ENCODE measurements around the gene CMA1. TPM values are rescaled to one million over a fixed set of nuclear protein-coding genes. Genes with fewer than 3 reads are reported as not detected.
"Not testable (repeated sequence)": the region's sequence is repeated elsewhere in the genome, so short reads cannot be mapped to it uniquely, and the experiment has no call there.

The CMA1 gene
- total and polyA plus RNA-seq, 2 experiments from 2014 or later = not detected

GRCh38 chr14:24534286-24534685, 26.2 kb upstream of the CMA1 start (continued):
- TF ChIP-seq REST (IDR thresholded peaks at IDR 0.05; ENCODE audit: unreplicated experiment) = no peak
- TF ChIP-seq, protein P1, sequence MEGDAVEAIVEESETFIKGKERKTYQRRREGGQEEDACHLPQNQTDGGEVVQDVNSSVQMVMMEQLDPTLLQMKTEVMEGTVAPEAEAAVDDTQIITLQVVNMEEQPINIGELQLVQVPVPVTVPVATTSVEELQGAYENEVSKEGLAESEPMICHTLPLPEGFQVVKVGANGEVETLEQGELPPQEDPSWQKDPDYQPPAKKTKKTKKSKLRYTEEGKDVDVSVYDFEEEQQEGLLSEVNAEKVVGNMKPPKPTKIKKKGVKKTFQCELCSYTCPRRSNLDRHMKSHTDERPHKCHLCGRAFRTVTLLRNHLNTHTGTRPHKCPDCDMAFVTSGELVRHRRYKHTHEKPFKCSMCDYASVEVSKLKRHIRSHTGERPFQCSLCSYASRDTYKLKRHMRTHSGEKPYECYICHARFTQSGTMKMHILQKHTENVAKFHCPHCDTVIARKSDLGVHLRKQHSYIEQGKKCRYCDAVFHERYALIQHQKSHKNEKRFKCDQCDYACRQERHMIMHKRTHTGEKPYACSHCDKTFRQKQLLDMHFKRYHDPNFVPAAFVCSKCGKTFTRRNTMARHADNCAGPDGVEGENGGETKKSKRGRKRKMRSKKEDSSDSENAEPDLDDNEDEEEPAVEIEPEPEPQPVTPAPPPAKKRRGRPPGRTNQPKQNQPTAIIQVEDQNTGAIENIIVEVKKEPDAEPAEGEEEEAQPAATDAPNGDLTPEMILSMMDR (conservative IDR thresholded peaks at IDR 0.05; ENCODE audit: low read depth in 2 of 2) = no peak
- TF ChIP-seq EZH2phosphoT487 (IDR thresholded peaks at IDR 0.05; ENCODE audit: unreplicated experiment) = no peak
- TF ChIP-seq NANOG (IDR thresholded peaks at IDR 0.05; ENCODE audit: borderline replicate concordance) = no peak
- no peak for TF ChIP-seq JUNB (IDR thresholded peaks at IDR 0.05; ENCODE audit: unreplicated experiment)
- no peak for TF ChIP-seq STAT1 (IDR thresholded peaks at IDR 0.05; ENCODE audit: unreplicated experiment)

- H3K36me3 Mint-ChIP-seq (ENCODE audit: low read depth); H3K27ac Mint-ChIP-seq; H3K36me3 ChIP-seq (ENCODE audit: insufficient read depth); DNase-seq (ENCODE audit: low spot score); H3K27ac ChIP-seq (ENCODE audit: low read depth); H3F3A ChIP-seq (replicated peaks; ENCODE audit: low read depth); H3K4me1 ChIP-seq (ENCODE audit: insufficient read depth); H4K20me1 ChIP-seq (replicated peaks; ENCODE audit: insufficient read depth); H3K27me3 Mint-ChIP-seq (ENCODE audit: insufficient read depth, low read depth, poor library complexity); H3K4me3 Mint-ChIP-seq; H3K4me1 Mint-ChIP-seq; H3K79me2 ChIP-seq (replicated peaks; ENCODE audit: insufficient read depth); H3K9me2 ChIP-seq (ENCODE audit: insufficient read depth); ATAC-seq; H3K27me3 ChIP-seq (ENCODE audit: insufficient read depth): not testable (repeated sequence)
- Histone ChIP-seq H3K4me2 (peak overlapping the region; percentile 28; the same call in 1 of the 2 replicates), H2AFZ (peak overlapping the region; percentile 70), H3K4me3 (peak overlapping the region; percentile 23; the same call in 1 of the 2 replicates)
- peaks cover 13% of the 10 kb centered on the region; the same call in 2 of the 3 replicates for H3K9me3 Mint-ChIP-seq
These were observed 18.0 kb upstream of the CMA1 start for GRCh38 chr14:24525877-24526620.

- Mint-ChIP-seq H3K27me3 (ENCODE audit: insufficient read depth, low read depth, poor library complexity) (peaks cover 3% of the 10 kb centered on the region), H3K4me3 (no peak overlapping the region), H3K4me1 (no peaks in the 10 kb centered on the region), H3K27ac (no peak overlapping the region), H3K36me3 (ENCODE audit: low read depth) (no peaks in the 10 kb centered on the region), H3K9me3 (no peaks in the 10 kb centered on the region)
- Histone ChIP-seq H2AFZ (no peak overlapping the region), H3K36me3 (ENCODE audit: insufficient read depth) (no peaks in the 10 kb centered on the region), H3K27ac (ENCODE audit: low read depth) (no peak overlapping the region), H4K20me1 (replicated peaks; ENCODE audit: insufficient read depth) (no peaks in the 10 kb centered on the region), H3K9me2 (ENCODE audit: insufficient read depth) (no peaks in the 10 kb centered on the region), H3K4me1 (ENCODE audit: insufficient read depth) (no peaks in the 10 kb centered on the region), H3K79me2 (replicated peaks; ENCODE audit: insufficient read depth) (no peaks in the 10 kb centered on the region), H3K27me3 (ENCODE audit: insufficient read depth) (no peaks in the 10 kb centered on the region), H3K4me2 (no peak overlapping the region), H3K4me3 (no peak overlapping the region), H3F3A (replicated peaks; ENCODE audit: low read depth) (no peaks in the 10 kb centered on the region)
- TF ChIP-seq, protein P2, sequence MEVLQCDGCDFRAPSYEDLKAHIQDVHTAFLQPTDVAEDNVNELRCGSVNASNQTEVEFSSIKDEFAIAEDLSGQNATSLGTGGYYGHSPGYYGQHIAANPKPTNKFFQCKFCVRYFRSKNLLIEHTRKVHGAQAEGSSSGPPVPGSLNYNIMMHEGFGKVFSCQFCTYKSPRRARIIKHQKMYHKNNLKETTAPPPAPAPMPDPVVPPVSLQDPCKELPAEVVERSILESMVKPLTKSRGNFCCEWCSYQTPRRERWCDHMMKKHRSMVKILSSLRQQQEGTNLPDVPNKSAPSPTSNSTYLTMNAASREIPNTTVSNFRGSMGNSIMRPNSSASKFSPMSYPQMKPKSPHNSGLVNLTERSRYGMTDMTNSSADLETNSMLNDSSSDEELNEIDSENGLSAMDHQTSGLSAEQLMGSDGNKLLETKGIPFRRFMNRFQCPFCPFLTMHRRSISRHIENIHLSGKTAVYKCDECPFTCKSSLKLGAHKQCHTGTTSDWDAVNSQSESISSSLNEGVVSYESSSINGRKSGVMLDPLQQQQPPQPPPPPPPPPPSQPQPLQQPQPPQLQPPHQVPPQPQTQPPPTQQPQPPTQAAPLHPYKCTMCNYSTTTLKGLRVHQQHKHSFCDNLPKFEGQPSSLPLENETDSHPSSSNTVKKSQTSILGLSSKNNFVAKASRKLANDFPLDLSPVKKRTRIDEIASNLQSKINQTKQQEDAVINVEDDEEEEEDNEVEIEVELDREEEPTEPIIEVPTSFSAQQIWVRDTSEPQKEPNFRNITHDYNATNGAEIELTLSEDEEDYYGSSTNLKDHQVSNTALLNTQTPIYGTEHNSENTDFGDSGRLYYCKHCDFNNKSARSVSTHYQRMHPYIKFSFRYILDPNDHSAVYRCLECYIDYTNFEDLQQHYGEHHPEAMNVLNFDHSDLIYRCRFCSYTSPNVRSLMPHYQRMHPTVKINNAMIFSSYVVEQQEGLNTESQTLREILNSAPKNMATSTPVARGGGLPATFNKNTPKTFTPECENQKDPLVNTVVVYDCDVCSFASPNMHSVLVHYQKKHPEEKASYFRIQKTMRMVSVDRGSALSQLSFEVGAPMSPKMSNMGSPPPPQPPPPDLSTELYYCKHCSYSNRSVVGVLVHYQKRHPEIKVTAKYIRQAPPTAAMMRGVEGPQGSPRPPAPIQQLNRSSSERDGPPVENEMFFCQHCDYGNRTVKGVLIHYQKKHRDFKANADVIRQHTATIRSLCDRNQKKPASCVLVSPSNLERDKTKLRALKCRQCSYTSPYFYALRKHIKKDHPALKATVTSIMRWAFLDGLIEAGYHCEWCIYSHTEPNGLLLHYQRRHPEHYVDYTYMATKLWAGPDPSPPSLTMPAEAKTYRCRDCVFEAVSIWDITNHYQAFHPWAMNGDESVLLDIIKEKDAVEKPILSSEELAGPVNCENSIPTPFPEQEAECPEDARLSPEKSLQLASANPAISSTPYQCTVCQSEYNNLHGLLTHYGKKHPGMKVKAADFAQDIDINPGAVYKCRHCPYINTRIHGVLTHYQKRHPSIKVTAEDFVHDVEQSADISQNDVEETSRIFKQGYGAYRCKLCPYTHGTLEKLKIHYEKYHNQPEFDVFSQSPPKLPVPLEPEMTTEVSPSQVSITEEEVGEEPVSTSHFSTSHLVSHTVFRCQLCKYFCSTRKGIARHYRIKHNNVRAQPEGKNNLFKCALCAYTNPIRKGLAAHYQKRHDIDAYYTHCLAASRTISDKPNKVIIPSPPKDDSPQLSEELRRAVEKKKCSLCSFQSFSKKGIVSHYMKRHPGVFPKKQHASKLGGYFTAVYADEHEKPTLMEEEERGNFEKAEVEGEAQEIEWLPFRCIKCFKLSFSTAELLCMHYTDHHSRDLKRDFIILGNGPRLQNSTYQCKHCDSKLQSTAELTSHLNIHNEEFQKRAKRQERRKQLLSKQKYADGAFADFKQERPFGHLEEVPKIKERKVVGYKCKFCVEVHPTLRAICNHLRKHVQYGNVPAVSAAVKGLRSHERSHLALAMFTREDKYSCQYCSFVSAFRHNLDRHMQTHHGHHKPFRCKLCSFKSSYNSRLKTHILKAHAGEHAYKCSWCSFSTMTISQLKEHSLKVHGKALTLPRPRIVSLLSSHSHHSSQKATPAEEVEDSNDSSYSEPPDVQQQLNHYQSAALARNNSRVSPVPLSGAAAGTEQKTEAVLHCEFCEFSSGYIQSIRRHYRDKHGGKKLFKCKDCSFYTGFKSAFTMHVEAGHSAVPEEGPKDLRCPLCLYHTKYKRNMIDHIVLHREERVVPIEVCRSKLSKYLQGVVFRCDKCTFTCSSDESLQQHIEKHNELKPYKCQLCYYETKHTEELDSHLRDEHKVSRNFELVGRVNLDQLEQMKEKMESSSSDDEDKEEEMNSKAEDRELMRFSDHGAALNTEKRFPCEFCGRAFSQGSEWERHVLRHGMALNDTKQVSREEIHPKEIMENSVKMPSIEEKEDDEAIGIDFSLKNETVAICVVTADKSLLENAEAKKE (CRISPR knock-in tag; IDR thresholded peaks at IDR 0.05) = no peak
- TF ChIP-seq EZH2phosphoT487 (IDR thresholded peaks at IDR 0.05; ENCODE audit: unreplicated experiment) = no peak
- TF ChIP-seq ZNF114 (CRISPR knock-in tag; IDR thresholded peaks at IDR 0.05) = no peak
- ATAC-seq (no peak), DNase-seq (ENCODE audit: low spot score) (no peak)
These were observed 10.8 kb upstream of the CMA1 start for GRCh38 chr14:24518851-24519250.

Measured in GM23338 (cell line).